Pancreas (tissue), 10 donors: ENCODE data around the gene EBF3. TPM values are rescaled to one million over a fixed set of nuclear protein-coding genes. Genes with fewer than 3 reads are reported as not detected.

Experiments
- ATAC-seq, 4 donors: fragments of 200-7000 bp; cut with Tn5 transposase; one replicate each; pipeline versions ENCODE4 v1.8.0 to v1.9.1; 2020; ENCODE audit warnings: mild to moderate bottlenecking in 4 of 4, moderate library complexity in 4 of 4
- DNase-seq, 6 donors: peaks; one replicate each; pipeline ENCODE4 v3.0.0-alpha.2; 2020
- FAIRE-seq: peaks from 2 replicates; lab custom pipeline; 2012; peaks lifted over from hg19 to GRCh38; lab: Jason Lieb, UNC
- H3K27ac ChIP-seq, 4 donors: fragments of 200-600 bp; sonication (generic); 1 replicate in 3 of 4; 2 replicates in 1 of 4; pipeline versions ENCODE4 v1.5.0 to v1.8.0; 2020
- H3K27me3 ChIP-seq, 4 donors: fragments of 200-600 bp; one replicate each; pipeline ENCODE4 v1.8.0; 2021
- H3K36me3 ChIP-seq, 3 donors: fragments of 200-600 bp; sonication (generic) in 1 of 3; one replicate each; pipeline versions ENCODE4 v1.5.0 to v1.8.0; 2020 to 2021
- H3K4me1 ChIP-seq, 3 donors: fragments of 200-600 bp; one replicate each; pipeline ENCODE4 v1.8.0; 2021
- H3K4me3 ChIP-seq, 4 donors: fragments of 200-600 bp; sonication (generic) in 2 of 4; one replicate each; pipeline versions ENCODE4 v1.5.0 to v1.8.0; 2020 to 2021
- H3K9me3 ChIP-seq, 4 donors: fragments of 200-600 bp; one replicate each; pipeline ENCODE4 v1.8.0; 2021
- WGBS, 2 donors: extraction: QIAGEN DNeasy Blood & Tissue Kit; methylation state at CpG; one replicate each; pipeline ENCODE4 v1.1.7; 2013; 5-methylcytosine and 5-hydroxymethylcytosine counted together
- intact Hi-C, 3 donors: fragments of 100-400 bp; cut with DNase I; formaldehyde crosslinking; loops; one replicate each; pipeline versions ENCODE4 v1.11.1 to v1.14.2; 2022
- polyA plus RNA-seq, 2 donors: library from polyadenylated mRNA; stranded (reverse); fragments of 200-250 nt; gene quantifications; one replicate each; pipeline ENCODE4 v1.2.3, GENCODE V29; 2013
- total RNA-seq, 6 donors: library from RNA; stranded (reverse); fragmentation: NEBNext Ultra II Directional in 4 of 6; extraction: Animal tissue kit (Norgen Biotek cat#: 25700) in 4 of 6; gene quantifications; one replicate each; pipeline versions ENCODE4 v1.2.1 to v1.2.4, GENCODE V29; 2021 to 2023
- TF ChIP-seq, protein P1 (sequence below), 4 donors: fragments of 200-600 bp; sonication (generic) in 3 of 4; IDR thresholded peaks; one replicate each; pipeline versions ENCODE4 v1.5.0 to v1.8.0; 2021; ENCODE audit warnings: antibody characterized with exemption in 4 of 4
- donor health status: healthy with polysubstance abuse.
- donor health status: DM: no; HTN: no; CAD: no; lungs with moderate emphysema.
- donor health status: DM: no; HTN: no; CAD: no.
- donor health status: control.
- donor health status: control.
- donor health status: Bipolar disorder and iron deficiency.
- donor health status: DM: yes; HTN: yes; CAD: no.
- donor health status: DM: no; HTN: no; CAD: no.
- donor health status: DM: no; HTN: no; CAD: no.
- donor health status: DM: yes; HTN: yes; CAD: no.

Gene EBF3
- total and polyA plus RNA-seq, 8 donors: 0.47 to 1.5 (median 1.1) TPM

DNA sequence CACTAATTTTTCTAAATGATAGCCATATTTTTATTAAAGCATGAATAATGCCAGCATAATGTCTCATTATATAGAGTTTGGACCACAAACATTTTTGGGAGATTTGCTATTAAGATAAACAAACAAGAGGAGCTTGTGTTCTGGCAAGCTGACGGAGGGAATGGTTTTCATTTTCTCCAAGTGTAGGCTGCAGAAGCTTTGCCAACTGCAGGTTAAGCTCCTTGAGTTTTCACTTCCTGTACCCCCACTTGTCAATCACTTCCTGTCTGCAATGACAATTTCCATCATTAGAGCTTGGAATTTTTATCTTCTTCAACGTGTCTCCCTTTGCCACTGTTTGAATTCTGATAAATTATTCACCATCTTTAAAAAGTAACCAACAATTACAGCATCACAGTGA is 13.4 kb downstream of the EBF3 start:
- TF ChIP-seq, protein P1, sequence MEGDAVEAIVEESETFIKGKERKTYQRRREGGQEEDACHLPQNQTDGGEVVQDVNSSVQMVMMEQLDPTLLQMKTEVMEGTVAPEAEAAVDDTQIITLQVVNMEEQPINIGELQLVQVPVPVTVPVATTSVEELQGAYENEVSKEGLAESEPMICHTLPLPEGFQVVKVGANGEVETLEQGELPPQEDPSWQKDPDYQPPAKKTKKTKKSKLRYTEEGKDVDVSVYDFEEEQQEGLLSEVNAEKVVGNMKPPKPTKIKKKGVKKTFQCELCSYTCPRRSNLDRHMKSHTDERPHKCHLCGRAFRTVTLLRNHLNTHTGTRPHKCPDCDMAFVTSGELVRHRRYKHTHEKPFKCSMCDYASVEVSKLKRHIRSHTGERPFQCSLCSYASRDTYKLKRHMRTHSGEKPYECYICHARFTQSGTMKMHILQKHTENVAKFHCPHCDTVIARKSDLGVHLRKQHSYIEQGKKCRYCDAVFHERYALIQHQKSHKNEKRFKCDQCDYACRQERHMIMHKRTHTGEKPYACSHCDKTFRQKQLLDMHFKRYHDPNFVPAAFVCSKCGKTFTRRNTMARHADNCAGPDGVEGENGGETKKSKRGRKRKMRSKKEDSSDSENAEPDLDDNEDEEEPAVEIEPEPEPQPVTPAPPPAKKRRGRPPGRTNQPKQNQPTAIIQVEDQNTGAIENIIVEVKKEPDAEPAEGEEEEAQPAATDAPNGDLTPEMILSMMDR (IDR thresholded peaks at IDR 0.05): no peak
- Histone ChIP-seq H3K36me3 (no peaks in the 10 kb centered on the region), H3K27me3 (peaks cover 0 to 40% (median 8%) of the 10 kb centered on the region in 4 donors), H3K27ac (no peak overlapping the region), H3K9me3 (no peaks in the 10 kb centered on the region), H3K4me3 (no peak overlapping the region), H3K4me1 (peaks cover 0 to 2% (median 0%) of the 10 kb centered on the region in 3 donors)
- no peak for FAIRE-seq
- WGBS, 2 donors: 45 to 52% methylated on average over 2 of the region's 2 CpGs
- no peak for DNase-seq
- ATAC-seq: no peak
- intact Hi-C loops: no loop called here

DNA sequence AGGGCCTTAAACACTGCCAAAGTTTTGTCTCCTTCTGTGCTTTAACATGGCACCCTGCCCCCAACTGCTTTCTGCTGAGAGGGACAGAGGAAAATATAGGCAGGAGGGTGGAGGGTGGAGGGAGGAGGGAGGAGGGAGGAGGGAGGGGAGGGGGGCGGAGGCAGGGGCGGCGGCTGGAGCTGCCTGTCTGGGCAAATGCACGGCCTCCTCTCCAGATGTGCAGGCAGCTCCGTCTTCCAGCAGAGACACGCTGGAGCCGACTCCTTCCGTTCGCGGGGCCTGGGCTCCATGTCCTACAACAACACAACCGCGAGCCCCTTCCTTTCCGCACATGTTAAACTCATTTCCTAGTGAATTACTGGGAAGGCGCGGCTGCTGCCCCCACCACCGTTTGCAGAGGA is 14.2 kb downstream of the EBF3 start:
- no peak for FAIRE-seq
- H3K27me3 ChIP-seq: peaks cover 0 to 36% (median 4%) of the 10 kb centered on the region in 4 donors
- no peak for DNase-seq

DNA sequence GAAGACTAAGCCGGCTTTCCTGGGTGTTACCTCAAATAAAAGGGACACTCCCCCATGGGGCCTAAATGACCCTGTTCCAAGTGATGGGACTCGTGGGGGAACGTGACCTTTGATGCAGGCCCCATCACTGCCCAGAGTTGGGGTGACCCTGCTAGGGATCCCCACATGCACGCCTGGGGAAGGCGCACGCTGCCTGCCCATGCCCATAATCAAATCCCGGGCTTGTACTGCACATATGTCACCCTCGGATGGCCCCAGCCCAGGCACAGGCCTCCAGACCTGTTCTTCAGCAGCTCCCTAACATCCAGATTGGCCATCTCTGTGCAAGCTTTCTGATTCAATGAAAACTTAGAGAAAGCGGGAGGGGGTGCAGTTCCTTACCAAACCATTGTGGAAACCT is 14.7 kb downstream of the EBF3 start:
- FAIRE-seq (no peak), DNase-seq (no peak), ATAC-seq (no peak)
- no peaks in the 10 kb centered on the region for H3K36me3 ChIP-seq
- TF ChIP-seq, protein P1 (IDR thresholded peaks at IDR 0.05): no peak
- WGBS, 2 donors: 83 to 90% methylated on average over 9 of the region's 9 CpGs
- intact Hi-C loops: no loop called here
- H3K4me3 ChIP-seq: no peak overlapping the region
- no peak overlapping the region for H3K27ac ChIP-seq
- H3K27me3 ChIP-seq: peaks cover 0 to 36% (median 2%) of the 10 kb centered on the region in 4 donors
- no peaks in the 10 kb centered on the region for H3K4me1 ChIP-seq
- no peaks in the 10 kb centered on the region for H3K9me3 ChIP-seq

More for the DNA sequence above, 14.2 kb downstream of the EBF3 start:
- no peaks in the 10 kb centered on the region for H3K4me1 ChIP-seq
- intact Hi-C loops: no loop called here
- ATAC-seq: peak in 1 of 4 donors; percentile 59
- no peaks in the 10 kb centered on the region for H3K36me3 ChIP-seq
- TF ChIP-seq, protein P1 (IDR thresholded peaks at IDR 0.05): no peak
- no peak overlapping the region for H3K4me3 ChIP-seq
- no peak overlapping the region for H3K27ac ChIP-seq
- no peaks in the 10 kb centered on the region for H3K9me3 ChIP-seq
- 24 to 30% methylated on average over 14 to 16 of the region's 16 CpGs for WGBS, 2 donors

DNA sequence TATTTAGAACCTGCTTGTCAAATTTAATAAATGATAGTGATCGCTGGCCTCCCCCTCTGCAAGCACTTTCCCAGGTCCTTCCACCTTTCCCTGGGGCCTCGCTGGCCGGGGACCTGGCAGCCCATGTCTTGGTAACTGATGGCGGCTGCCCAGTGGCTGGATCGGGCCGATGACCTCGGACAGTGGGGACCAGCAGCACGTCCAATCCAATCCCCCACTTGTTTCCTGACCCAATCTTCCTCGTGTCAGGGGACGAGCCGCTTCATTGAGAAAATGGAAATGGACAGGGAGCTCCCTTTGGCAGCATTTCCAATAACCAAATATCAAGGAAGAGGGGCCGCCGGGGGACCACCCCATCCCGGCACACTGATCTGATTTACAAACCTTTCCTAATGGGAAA is 17.2 kb downstream of the EBF3 start:
- Histone ChIP-seq H3K4me3 (no peak overlapping the region), H3K4me1 (no peaks in the 10 kb centered on the region), H3K27me3 (peaks cover 0 to 22% (median 5%) of the 10 kb centered on the region in 4 donors), H3K27ac (peak overlapping the region in 1 of 4 donors; percentile 22), H3K36me3 (no peaks in the 10 kb centered on the region), H3K9me3 (no peaks in the 10 kb centered on the region)
- FAIRE-seq: no peak
- no peak for ATAC-seq
- DNase-seq: no peak
- TF ChIP-seq, protein P1 (IDR thresholded peaks at IDR 0.05): no peak
- 27 to 32% methylated on average over 14 of the region's 14 CpGs for WGBS, 2 donors
- intact Hi-C loops: no loop called here

DNA sequence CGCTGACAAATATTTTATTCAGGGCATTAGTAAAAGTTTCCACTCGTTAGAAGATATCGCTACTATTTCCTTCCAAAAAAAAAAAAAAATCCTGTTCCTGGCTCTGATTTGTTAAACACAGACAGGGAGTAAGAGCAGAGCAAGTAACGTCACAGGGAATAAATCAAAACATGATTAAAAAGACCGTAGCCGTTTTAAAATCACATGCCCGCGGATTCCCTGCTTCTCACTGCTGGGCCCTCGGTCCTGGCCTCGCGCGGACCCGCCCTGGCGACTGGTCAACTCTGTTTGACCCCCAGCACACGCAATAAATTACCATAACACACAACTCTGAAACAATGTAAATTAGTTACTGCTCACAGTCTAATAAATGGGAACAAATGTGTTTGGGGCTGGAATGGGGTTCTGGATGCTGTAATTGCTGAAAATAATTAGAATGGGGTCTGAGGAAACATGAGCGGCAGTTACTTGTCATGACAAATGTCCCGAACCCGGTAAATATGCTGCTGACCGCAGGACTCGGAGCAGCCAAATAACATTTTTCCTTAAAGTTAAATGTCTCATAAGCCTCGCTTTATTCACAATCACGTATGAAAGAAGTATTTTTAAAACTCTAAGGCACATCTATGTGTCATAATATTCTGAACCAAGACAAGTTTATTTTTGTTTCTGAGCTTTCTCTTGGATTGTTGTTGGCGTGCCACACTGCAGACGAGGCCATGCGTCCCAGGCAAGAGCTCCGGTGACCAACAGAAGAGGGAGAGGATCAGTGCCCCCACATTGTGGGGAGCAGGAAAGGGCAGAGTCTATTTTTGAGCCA is 17.9 kb downstream of the EBF3 start:
- TF ChIP-seq, protein P1 (IDR thresholded peaks at IDR 0.05): no peak
- 41 to 46% methylated on average over 26 of the region's 26 CpGs for WGBS, 2 donors
- no peak overlapping the region for H3K4me3 ChIP-seq
- no peak for DNase-seq
- H3K27me3 ChIP-seq: peaks cover 0 to 22% (median 5%) of the 10 kb centered on the region in 4 donors
- FAIRE-seq: no peak
- intact Hi-C loops: no loop called here
- H3K9me3 ChIP-seq: no peaks in the 10 kb centered on the region
- peak in 3 of 4 donors; percentile 39 to 53 (median 47) for ATAC-seq
- peak overlapping the region in 2 of 4 donors; percentile 22 to 44 for H3K27ac ChIP-seq
- no peaks in the 10 kb centered on the region for H3K36me3 ChIP-seq
- H3K4me1 ChIP-seq: no peaks in the 10 kb centered on the region
